Stromal cell of bone marrow (primary cell): ENCODE measurements around the gene NABP1.
A peak's percentile ranks its signal among the peaks of the same experiment; 100 is the strongest.

Experiments used
- DNase-seq: peaks from one replicate; pipeline ENCODE4 v3.0.0-alpha.2; 2012; ENCODE audit warnings: low read depth

Gene NABP1

GRCh38 chr2:191649519-191649918, 28.4 kb upstream of the NABP1 start:
- DNase-seq, result no peak

GRCh38 chr2:191650896-191651773, 26.8 kb upstream of the NABP1 start:
- DNase-seq, result no peak

- DNase-seq, result no peak
Measured at GRCh38 chr2:191653667-191654391, 24.1 kb upstream of the NABP1 start.

GRCh38 chr2:191656391-191656790, 21.5 kb upstream of the NABP1 start:
- peak; percentile 86 for DNase-seq

- DNase-seq, result no peak
Measured at GRCh38 chr2:191656792-191657191, 21.1 kb upstream of the NABP1 start.

- peak; percentile 85 for DNase-seq
Measured at GRCh38 chr2:191657977-191658376, 20.0 kb upstream of the NABP1 start.

- no peak for DNase-seq
Measured at GRCh38 chr2:191659198-191659597, 18.7 kb upstream of the NABP1 start.

GRCh38 chr2:191660575-191660974, 17.4 kb upstream of the NABP1 start:
- DNase-seq, result no peak

GRCh38 chr2:191661097-191661924, 16.6 kb upstream of the NABP1 start:
- DNase-seq, result no peak

GRCh38 chr2:191664823-191665677, 12.9 kb upstream of the NABP1 start:
- DNase-seq, result no peak

- DNase-seq, result peak; percentile 49
Measured at GRCh38 chr2:191666226-191666625, 11.7 kb upstream of the NABP1 start.

- no peak for DNase-seq
Measured at GRCh38 chr2:191666732-191667131, 11.2 kb upstream of the NABP1 start.

- DNase-seq, result no peak
Measured at GRCh38 chr2:191670076-191670475, 7.9 kb upstream of the NABP1 start.

- DNase-seq, result no peak
Measured at GRCh38 chr2:191670787-191671186, 7.1 kb upstream of the NABP1 start.

- no peak for DNase-seq
Measured at GRCh38 chr2:191675807-191676721, 1.9 kb upstream of the NABP1 start.

GRCh38 chr2:191676790-191677645, 918 bp upstream of the NABP1 start:
- DNase-seq, result peak; percentile 53

GRCh38 chr2:191678437-191679100, 633 bp downstream of the NABP1 start:
- DNase-seq, result no peak

GRCh38 chr2:191679818-191680600, 2.1 kb downstream of the NABP1 start:
- DNase-seq, result peak; percentile 38
